ENCODE results near the gene KAT7.
"Not testable (repeated sequence)": the region's sequence is repeated elsewhere in the genome, so short reads cannot be mapped to it uniquely, and the experiment has no call there.

KAT7 gene

DNA sequence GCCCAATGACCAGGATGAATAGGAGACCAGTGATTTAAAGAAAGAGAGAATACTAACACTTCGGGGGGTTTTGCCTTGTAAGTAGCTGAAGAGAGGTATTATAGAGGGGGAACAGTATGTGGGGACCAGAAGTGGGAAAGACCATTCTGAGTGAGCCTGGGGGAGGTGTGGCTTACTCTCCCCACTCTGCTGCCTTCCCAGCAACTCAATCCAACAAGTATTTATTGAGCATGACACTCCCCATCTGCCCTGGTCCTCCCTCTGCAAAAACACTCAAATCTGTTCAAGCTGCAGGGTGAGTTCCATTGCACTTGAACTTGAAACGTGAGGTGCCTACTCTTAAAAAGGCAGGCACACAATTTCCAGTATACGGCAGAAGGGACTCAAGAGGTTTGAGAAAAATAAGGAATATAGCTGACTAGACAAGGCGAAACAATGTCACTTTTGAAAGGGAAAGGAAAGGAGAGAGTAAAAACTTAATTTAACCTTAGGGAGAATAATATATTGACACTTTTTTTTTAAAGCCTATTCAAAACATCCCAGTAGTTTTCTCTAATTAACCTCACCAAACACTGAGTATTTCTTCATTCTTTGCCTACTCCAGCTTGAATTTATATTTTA is 32.7 kb upstream of the KAT7 start:
- DNase-seq (ENCODE audit: extremely low read depth, low read depth) = no peak
- H3K4me3 ChIP-seq (replicated peaks; ENCODE audit: low read depth, low read length) = no peak overlapping the region
- TF ChIP-seq, protein P1, sequence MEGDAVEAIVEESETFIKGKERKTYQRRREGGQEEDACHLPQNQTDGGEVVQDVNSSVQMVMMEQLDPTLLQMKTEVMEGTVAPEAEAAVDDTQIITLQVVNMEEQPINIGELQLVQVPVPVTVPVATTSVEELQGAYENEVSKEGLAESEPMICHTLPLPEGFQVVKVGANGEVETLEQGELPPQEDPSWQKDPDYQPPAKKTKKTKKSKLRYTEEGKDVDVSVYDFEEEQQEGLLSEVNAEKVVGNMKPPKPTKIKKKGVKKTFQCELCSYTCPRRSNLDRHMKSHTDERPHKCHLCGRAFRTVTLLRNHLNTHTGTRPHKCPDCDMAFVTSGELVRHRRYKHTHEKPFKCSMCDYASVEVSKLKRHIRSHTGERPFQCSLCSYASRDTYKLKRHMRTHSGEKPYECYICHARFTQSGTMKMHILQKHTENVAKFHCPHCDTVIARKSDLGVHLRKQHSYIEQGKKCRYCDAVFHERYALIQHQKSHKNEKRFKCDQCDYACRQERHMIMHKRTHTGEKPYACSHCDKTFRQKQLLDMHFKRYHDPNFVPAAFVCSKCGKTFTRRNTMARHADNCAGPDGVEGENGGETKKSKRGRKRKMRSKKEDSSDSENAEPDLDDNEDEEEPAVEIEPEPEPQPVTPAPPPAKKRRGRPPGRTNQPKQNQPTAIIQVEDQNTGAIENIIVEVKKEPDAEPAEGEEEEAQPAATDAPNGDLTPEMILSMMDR (IDR thresholded peaks at IDR 0.05; ENCODE audit: low read depth, low read length, missing control alignments) = no peak

DNA sequence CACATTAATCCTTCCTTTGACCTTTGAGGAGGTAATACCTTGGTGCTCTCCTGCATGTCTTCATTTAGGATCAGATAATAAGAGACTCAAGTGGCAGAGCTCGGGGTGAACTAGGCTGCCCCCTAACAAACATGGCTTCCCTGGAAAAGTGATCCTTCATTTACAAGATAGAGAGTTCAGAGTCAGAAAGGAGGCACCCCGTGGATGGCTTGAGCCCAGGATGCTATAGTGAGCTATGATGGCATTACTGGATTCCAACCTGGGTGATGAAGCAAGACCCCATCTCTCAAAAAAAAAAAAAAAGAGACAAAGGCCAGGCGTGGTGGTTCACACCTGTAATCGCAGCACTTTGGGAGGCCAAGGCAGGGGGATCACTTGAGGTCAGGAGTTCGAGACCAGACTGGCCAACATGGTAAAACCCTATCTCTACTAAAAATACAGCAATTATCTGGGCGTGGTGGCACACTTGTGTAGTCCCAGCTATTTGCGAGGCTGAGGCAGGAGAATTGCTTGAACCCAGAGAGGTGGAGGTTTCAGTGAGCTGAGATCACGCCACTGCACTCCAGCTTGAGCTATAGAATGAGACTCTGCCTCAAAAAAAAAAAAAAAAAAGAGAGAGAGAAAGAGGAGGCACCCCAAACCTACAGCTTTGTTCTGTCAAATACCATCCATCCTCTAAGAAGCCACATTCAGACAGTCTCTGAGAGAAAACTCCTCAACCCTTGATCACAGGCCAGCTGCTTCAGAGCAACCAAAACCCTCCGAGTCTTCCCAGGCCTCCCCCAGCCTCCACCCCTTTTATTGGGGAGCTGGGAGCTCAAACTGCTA is 31.9 kb upstream of the KAT7 start:
- DNase-seq (ENCODE audit: extremely low read depth, low read depth) = no peak
- H3K4me3 ChIP-seq (replicated peaks; ENCODE audit: low read depth, low read length) = no peak overlapping the region
- TF ChIP-seq, protein P1 (IDR thresholded peaks at IDR 0.05; ENCODE audit: low read depth, low read length, missing control alignments) = no peak

DNA sequence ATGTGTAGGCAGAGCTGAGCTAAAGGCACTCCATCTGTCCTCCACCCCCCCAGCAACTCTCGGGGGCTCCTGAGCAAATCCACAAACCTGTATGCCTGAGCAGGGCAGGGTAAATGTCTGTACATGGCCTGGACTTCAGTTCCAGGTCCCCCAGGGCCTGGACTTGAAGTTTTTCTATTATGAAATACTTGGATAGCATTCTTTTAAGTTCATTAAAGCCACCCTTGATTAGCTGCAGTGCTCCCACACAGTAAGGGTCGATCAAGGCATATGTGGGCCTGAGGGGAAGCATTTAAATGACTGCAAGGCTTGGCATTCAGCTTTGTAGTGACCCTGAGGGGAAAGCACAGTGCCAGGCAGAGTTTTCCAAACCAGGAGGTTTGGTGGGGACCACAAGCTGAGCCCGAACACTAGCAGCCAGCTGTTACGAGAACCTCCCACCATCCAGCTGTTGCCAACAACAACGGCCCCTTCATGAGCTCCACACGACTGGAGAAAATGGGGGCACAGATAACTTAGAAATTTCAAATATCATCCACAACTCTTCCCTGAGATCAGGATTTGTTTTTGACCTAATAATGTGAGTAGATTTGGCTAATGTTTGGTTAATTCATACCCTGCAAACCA is 31.2 kb upstream of the KAT7 start:
- H3K4me3 ChIP-seq (replicated peaks; ENCODE audit: low read depth, low read length) = no peak overlapping the region
- TF ChIP-seq, protein P1 (IDR thresholded peaks at IDR 0.05; ENCODE audit: low read depth, low read length, missing control alignments) = no peak

DNA sequence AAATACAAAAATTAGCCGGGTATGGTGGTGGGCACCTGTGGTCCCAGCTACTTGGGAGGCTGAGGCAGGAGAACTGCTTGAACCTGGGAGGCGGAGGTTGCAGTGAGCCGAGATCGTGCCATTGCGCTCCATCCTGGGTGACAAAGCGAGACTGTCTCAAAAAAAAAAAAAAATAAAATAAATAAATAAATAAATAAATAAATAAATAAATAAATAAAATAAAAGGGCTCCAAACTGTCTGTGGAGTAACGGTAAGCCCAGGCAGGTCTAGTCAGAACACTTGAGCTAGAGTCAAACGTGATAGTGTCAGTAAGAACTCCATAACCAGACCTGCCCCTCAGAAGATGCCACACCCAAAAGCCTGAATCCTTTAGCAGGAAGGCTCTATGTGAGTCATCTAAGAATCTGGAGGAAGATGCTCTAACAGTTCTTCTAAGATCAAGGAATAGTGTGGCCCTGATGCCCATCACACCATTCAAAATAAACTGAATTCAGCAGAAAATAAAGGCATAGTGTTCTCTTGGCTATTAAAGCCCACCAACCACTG is 29.9 kb upstream of the KAT7 start:
- H3K4me3 ChIP-seq (replicated peaks; ENCODE audit: low read depth, low read length); DNase-seq (ENCODE audit: extremely low read depth, low read depth): not testable (repeated sequence)

More for the DNA sequence above, 31.2 kb upstream of the KAT7 start:
- DNase-seq (ENCODE audit: extremely low read depth, low read depth) = no peak

DNA sequence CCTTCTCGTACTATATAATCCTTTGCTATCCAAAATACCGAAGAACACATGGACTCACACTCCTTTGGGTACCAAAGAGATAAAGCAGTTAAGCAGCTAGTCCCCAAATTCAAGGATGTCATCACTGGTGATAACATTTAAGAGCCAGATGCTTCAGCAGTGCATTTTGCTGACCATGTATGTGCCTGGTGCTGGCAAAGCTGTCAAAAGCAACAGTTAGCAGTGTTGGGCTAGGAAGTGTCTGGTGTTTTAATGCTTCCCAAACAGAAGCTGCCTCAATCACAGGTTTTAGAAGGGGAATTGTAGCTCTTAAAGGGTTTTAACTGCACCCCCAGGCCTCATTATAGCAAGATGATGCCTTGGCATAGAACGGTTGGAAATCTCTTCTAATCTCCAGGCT is 29.3 kb upstream of the KAT7 start:
- no peak for DNase-seq (ENCODE audit: extremely low read depth, low read depth)
- H3K4me3 ChIP-seq (replicated peaks; ENCODE audit: low read depth, low read length) = no peak overlapping the region
- TF ChIP-seq, protein P1 (IDR thresholded peaks at IDR 0.05; ENCODE audit: low read depth, low read length, missing control alignments) = no peak

DNA sequence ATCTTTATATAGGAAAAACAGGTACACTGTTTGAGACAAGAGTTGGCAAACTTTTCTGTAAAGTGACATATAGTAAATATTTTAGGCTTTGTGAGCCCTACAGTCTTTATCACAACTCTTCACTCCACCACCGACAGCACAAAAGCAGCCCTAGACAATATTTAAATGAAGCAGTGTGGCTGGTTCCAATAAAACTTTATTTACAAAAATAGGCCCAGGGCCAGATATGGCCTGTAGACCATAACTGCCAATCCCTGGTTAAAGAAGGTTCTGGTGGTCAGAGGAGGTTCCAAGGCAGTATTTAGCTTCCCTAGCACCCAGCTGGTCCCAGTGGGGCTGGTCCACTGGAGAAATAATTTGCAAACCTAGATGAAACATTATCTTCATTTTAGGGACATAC is 28.2 kb upstream of the KAT7 start:
- DNase-seq (ENCODE audit: extremely low read depth, low read depth) = no peak
- TF ChIP-seq, protein P1 (IDR thresholded peaks at IDR 0.05; ENCODE audit: low read depth, low read length, missing control alignments) = no peak

More for the DNA sequence above, 28.2 kb upstream of the KAT7 start:
- H3K4me3 ChIP-seq (replicated peaks; ENCODE audit: low read depth, low read length) = no peak overlapping the region
